GM12878 (cell line): ENCODE results near the gene IL22RA2. TPM values are rescaled to one million over a fixed set of nuclear protein-coding genes. Genes with fewer than 3 reads are reported as not detected.

ENCODE experiments used
- CBX5 ChIP-seq: sonication (generic); IDR thresholded peaks from 2 replicates; pipeline ENCODE4 v1.6.1; 2016; ENCODE audit warnings: low read depth, moderate library complexity, mild to moderate bottlenecking, inconsistent platforms
- EED ChIP-seq: sonication (generic); IDR thresholded peaks from 2 replicates; pipeline ENCODE4 v1.6.1; 2016; ENCODE audit warnings: antibody characterized with exemption, low read depth
- EGR1 ChIP-seq, 2 experiments: IDR thresholded peaks; 1 replicate in 1 of 2; 2 replicates in 1 of 2; pipeline ENCODE4 v1.6.1; 2011 to 2012; ENCODE audit warnings: low read depth in 2 of 2, low read length in 2 of 2, borderline replicate concordance in 1 of 2, mild to moderate bottlenecking in 1 of 2, moderate library complexity in 1 of 2
- FOXM1 ChIP-seq: IDR thresholded peaks from 2 replicates; pipeline ENCODE4 v1.6.1; 2012; ENCODE audit warnings: low read depth, mild to moderate bottlenecking, inconsistent platforms, low read length, moderate library complexity
- GABPA ChIP-seq: IDR thresholded peaks from 2 replicates; pipeline ENCODE4 v1.6.1; 2014; ENCODE audit warnings: antibody characterized with exemption, low read depth, mild to moderate bottlenecking, inconsistent platforms
- NBN ChIP-seq: fragments of 450-650 bp; IDR thresholded peaks from 2 replicates; pipeline ENCODE4 v1.6.1; 2016
- RUNX3 ChIP-seq: IDR thresholded peaks from 2 replicates; pipeline ENCODE4 v1.6.1; 2012; ENCODE audit warnings: low read length, inconsistent platforms
- TCF12 ChIP-seq: IDR thresholded peaks from 2 replicates; pipeline ENCODE4 v1.6.1; 2011; ENCODE audit warnings: low read depth, mild to moderate bottlenecking, low read length
- YY1 ChIP-seq: IDR thresholded peaks from 2 replicates; pipeline ENCODE4 v1.6.1; 2011; ENCODE audit warnings: low read depth, mild to moderate bottlenecking, low read length
- ZNF24 ChIP-seq: fragments of 450-650 bp; IDR thresholded peaks from 2 replicates; pipeline ENCODE4 v1.6.1; 2017; ENCODE audit warnings: antibody characterized with exemption, mild to moderate bottlenecking
- polyA plus RNA-seq, 11 experiments: library from polyadenylated mRNA; depleted of rRNA in 4 of 11; unstranded in 6 of 11; stranded (reverse) in 5 of 11; fragments of >200 nt; fragmentation: Nextera tagmentation in 4 of 11; fragmentation: Illumina TruSeq in 1 of 11; extraction: Ambion mirVana in 4 of 11; extraction: Trizol in 1 of 11; gene quantifications; 1 replicate in 1 of 11; 2 replicates in 10 of 11; pipeline versions ENCODE4 v1.2.1 to v1.2.3, GENCODE V29; 2011 to 2016; ENCODE audit warnings: inconsistent platforms in 2 of 11, missing spikeins in 2 of 11, low read depth in 1 of 11
- total RNA-seq, 4 experiments: library from RNA; depleted of rRNA in 3 of 4; stranded (reverse); fragments of >200 nt in 3 of 4; fragmentation: Illumina TruSeq in 1 of 4; extraction: Trizol in 1 of 4; gene quantifications; 2 replicates each; pipeline versions ENCODE4 v1.2.1 to v1.2.3, GENCODE V29; 2013 to 2021
- TF ChIP-seq, protein P1 (sequence below): fragments of 150-350 bp; IDR thresholded peaks from 2 replicates; pipeline ENCODE4 v1.6.1; 2016; ENCODE audit warnings: low read depth, low read length
- TF ChIP-seq, protein P2 (sequence below), 3 experiments: IDR thresholded peaks in 2 of 3; conservative IDR thresholded peaks in 1 of 3; 2 replicates each; pipeline ENCODE4 v1.5.1; 2011; ENCODE audit warnings: low read depth in 3 of 3, low read length in 3 of 3, mild to moderate bottlenecking in 3 of 3, control low read depth in 2 of 3, moderate library complexity in 2 of 3, inconsistent platforms in 1 of 3, mixed read lengths in 1 of 3; ENCODE audit not compliant: control insufficient read depth in 2 of 3, insufficient read depth in 1 of 3; ENCODE audit errors: extremely low read depth in 1 of 3
- TF ChIP-seq, protein P3 (sequence below): IDR thresholded peaks from 2 replicates; pipeline ENCODE4 v1.6.1; 2011; ENCODE audit warnings: low read depth, low read length, improper control_type of control experiment, borderline replicate concordance

Gene IL22RA2
- total and polyA plus RNA-seq, 10 of the 15 experiments (the other 5 are each of a cell fraction or from before 2014, with no cell fraction given), result 0.05 to 0.22 (median 0.09) TPM; not detected in 3

DNA sequence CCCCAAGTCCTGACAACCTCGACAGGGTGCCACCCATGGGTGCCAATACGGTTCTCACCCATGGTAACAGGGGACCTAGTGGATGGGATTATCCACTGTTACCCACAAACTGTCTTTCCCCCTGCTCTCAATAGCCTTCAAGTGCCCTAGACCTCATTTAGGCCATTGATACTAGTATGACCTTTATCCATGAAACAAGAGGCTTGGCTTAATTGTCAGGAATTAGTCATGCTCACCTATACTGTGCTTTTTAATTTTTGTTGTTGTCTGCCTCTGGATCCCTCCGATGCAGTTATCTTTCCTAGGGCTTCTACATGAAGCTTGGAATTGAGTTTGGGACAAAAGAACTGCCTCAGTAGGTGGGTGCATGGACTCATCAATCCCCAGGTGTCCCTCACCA lies 11.8 kb upstream of the IL22RA2 start (continued):
- TF ChIP-seq, protein P1, sequence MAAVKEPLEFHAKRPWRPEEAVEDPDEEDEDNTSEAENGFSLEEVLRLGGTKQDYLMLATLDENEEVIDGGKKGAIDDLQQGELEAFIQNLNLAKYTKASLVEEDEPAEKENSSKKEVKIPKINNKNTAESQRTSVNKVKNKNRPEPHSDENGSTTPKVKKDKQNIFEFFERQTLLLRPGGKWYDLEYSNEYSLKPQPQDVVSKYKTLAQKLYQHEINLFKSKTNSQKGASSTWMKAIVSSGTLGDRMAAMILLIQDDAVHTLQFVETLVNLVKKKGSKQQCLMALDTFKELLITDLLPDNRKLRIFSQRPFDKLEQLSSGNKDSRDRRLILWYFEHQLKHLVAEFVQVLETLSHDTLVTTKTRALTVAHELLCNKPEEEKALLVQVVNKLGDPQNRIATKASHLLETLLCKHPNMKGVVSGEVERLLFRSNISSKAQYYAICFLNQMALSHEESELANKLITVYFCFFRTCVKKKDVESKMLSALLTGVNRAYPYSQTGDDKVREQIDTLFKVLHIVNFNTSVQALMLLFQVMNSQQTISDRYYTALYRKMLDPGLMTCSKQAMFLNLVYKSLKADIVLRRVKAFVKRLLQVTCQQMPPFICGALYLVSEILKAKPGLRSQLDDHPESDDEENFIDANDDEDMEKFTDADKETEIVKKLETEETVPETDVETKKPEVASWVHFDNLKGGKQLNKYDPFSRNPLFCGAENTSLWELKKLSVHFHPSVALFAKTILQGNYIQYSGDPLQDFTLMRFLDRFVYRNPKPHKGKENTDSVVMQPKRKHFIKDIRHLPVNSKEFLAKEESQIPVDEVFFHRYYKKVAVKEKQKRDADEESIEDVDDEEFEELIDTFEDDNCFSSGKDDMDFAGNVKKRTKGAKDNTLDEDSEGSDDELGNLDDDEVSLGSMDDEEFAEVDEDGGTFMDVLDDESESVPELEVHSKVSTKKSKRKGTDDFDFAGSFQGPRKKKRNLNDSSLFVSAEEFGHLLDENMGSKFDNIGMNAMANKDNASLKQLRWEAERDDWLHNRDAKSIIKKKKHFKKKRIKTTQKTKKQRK, result no peak
- no peak for TF ChIP-seq TCF12
- no peak for TF ChIP-seq FOXM1
- TF ChIP-seq ZNF24, result no peak
- TF ChIP-seq NBN, result no peak
- TF ChIP-seq, protein P2, sequence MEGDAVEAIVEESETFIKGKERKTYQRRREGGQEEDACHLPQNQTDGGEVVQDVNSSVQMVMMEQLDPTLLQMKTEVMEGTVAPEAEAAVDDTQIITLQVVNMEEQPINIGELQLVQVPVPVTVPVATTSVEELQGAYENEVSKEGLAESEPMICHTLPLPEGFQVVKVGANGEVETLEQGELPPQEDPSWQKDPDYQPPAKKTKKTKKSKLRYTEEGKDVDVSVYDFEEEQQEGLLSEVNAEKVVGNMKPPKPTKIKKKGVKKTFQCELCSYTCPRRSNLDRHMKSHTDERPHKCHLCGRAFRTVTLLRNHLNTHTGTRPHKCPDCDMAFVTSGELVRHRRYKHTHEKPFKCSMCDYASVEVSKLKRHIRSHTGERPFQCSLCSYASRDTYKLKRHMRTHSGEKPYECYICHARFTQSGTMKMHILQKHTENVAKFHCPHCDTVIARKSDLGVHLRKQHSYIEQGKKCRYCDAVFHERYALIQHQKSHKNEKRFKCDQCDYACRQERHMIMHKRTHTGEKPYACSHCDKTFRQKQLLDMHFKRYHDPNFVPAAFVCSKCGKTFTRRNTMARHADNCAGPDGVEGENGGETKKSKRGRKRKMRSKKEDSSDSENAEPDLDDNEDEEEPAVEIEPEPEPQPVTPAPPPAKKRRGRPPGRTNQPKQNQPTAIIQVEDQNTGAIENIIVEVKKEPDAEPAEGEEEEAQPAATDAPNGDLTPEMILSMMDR (IDR thresholded peaks at IDR 0.05 in 2 of 3, conservative IDR thresholded peaks at IDR 0.05 in 1 of 3; ENCODE audit: control insufficient read depth in 2 of 3, extremely low read depth in 1 of 3, insufficient read depth in 1 of 3, low read depth in 3 of 3, low read length in 3 of 3), result no peak
- TF ChIP-seq YY1, result no peak
- TF ChIP-seq, protein P3, sequence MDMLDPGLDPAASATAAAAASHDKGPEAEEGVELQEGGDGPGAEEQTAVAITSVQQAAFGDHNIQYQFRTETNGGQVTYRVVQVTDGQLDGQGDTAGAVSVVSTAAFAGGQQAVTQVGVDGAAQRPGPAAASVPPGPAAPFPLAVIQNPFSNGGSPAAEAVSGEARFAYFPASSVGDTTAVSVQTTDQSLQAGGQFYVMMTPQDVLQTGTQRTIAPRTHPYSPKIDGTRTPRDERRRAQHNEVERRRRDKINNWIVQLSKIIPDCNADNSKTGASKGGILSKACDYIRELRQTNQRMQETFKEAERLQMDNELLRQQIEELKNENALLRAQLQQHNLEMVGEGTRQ, result no peak
- no peak for TF ChIP-seq EED
- TF ChIP-seq EGR1 (IDR thresholded peaks at IDR 0.05; ENCODE audit: borderline replicate concordance in 1 of 2, low read depth in 2 of 2, low read length in 2 of 2), result no peak
- no peak for TF ChIP-seq GABPA
- TF ChIP-seq RUNX3, result no peak
- no peak for TF ChIP-seq CBX5
